GM21619 (cell line): ENCODE results near the gene RAB11FIP3.

ENCODE experiments used
- ATAC-seq: cut with Tn5 transposase; IDR thresholded peaks from one replicate; pipeline ENCODE4 v1.9.1; 2021; ENCODE audit not compliant: unreplicated experiment

RAB11FIP3 gene

DNA sequence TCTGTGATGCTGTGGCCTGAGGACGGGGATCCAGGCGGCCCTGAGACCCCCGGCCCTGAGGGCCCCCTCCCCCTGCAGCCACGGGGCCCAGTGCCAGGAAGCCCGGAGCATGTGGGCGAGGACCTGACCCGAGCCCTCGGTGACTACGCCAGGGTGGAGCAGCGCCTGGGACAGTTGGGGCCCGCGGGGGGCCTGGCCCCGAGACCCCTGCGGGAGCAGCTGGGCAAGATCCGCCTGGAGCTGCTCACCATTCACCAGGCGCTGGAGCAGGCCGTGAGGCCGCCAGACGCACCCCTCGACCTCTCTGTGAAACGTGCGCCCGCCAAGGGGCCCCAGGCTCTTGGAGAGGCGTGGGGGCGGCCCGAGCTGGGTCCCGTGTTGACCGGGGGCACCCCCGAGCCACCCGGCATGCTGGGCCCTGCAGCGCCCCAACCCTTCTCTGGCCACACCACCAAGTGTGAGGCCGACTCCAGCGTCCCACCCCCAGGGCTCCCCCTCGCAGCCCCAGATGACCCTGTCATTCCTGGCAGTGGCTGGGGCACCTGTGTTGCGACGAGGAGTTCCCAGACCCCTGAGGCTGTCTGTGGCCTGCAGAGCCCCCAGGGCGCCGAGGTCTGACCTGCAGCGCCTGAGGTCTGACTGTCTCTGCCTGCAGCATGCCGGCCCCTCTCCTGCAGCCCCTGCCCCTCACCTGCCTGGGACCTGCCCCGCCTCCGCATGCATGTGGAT, 139.4 kb downstream of the RAB11FIP3 start:
- no peak for ATAC-seq

DNA sequence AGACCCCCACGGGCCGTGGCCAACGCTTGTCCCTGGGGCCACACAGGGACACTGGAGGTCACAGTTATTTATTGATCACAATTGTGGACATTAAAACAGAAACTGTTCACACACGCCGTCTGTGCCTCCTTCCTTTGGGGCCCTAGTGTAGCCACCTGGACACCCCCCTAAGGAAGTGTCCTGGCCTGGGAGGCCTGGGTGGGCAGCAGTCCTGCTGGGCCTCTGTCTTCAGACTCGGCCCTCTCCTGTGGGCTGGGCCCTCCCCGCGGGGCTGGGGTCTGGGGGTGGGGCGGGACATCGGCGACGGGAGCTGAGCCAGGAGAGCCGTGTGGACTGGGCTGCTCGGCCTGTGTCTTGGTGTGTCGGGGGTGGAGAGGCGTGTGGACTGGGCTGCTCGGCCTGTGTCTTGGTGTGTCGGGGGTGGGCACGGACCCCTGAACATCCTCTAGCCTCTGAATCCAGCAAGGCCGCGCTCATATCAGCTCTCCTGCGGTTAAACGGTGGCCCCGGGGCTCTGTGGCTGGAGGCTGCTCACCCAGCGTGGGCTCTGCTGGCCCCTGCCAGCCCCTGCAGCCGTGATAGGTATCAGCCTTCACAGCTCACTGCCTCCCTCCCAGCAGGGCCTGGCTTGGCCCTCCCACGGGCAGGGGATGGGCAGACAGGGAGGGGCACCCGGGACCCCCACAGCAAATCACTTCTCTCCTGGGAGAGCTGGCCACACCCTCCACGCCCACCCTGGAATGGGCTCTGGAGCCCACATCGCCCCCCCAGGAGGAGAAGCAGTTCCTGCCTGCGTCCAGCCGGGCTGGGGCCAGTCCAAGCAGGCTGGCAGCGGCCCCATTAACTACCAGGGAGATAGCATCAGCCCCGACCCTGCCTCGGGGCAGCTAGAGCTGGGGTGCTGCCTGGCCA, 140.2 kb downstream of the RAB11FIP3 start:
- no peak for ATAC-seq

DNA sequence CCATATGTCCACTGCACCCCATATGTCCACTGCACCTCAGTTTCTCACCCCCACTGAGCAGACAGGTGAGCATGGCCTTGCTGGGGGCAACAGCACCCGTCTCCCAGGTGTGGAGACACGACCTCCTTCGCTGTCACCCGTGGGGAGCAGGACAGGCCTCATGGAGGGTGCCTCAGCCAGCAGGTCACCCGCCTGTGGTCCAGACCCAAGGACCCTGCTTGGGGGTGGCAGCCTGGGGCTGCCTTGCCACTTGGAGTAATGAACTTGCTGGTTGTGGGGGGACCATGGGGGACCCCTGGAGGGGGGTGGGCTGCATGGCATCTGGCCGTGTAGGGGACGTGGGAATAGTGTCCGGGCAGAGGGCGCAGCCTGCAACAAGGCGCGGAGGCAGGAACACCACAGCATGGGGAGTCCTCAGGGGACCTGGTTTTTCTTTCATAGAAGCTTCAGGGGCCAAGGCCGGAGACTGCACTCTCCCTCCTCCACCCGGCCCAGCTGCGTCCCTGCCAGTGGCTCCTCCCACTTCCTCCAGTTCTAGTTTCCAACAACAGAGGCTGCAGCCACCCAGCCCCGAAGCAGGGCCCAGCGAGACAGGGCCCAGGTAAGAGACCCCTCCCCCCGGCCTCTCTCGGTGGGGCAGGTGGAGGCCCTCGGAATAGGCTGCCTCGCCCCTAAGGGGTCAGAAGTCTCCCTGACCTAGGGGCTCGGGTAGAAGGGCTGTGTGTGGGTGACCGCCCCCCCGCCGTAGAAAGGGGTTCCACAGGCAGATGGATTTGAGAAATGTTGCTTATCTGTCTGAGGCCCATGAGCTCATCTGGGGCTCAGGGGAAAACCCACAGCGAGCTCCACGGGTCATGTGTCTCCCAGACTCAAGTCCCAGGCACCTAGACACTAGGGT, 141.3 kb downstream of the RAB11FIP3 start, which contains the start of gene NHLRC4:
TSS of gene NHLRC4 (plus strand) at position 531 of the 898 bp plus-strand sequence. CDS start 1,043 bp downstream, outside the sequence.
- ATAC-seq, result no peak

DNA sequence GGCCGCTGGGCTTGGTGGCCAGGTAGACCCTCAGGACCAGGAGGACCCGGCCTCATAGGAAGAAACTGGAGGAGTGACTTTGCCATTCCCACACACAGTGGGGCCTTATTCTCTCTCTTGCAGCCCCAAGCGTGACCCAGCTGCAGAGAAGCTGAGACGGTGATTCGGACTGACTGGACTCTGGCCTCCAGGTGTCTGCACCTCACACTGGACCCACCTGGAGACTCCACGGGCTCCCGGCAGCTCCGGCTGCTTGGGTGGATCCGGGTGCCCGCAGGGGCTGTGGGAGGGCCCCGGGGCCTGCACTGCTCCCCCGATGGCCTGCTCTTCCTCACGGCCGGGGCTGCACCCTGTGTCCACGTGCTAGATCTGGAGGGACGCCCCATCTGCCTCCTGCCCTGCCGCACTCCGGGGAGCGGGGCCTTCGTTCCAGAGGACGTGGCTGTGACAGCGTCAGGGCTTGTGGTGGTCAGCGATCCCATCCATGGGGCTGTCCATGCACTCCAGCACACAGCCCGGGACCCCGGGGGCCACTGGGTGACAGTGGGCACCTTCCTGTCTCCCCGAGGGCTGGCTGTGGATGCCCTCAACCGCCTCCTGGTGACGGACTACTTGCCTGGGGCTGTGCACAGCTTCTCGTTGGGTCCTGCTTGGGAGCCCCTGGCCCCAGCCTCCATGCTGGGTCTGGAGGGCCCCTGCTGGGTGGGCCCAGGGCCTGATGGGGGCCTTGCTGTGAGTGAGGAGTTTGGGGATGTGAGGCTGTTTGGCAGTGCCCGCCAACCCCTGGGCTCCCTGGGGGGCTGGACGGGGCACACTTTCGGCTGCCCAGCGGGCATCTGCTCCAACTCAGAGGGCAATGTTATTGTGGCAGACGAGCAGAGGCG, 142.2 kb downstream of the RAB11FIP3 start:
- no peak for ATAC-seq

DNA sequence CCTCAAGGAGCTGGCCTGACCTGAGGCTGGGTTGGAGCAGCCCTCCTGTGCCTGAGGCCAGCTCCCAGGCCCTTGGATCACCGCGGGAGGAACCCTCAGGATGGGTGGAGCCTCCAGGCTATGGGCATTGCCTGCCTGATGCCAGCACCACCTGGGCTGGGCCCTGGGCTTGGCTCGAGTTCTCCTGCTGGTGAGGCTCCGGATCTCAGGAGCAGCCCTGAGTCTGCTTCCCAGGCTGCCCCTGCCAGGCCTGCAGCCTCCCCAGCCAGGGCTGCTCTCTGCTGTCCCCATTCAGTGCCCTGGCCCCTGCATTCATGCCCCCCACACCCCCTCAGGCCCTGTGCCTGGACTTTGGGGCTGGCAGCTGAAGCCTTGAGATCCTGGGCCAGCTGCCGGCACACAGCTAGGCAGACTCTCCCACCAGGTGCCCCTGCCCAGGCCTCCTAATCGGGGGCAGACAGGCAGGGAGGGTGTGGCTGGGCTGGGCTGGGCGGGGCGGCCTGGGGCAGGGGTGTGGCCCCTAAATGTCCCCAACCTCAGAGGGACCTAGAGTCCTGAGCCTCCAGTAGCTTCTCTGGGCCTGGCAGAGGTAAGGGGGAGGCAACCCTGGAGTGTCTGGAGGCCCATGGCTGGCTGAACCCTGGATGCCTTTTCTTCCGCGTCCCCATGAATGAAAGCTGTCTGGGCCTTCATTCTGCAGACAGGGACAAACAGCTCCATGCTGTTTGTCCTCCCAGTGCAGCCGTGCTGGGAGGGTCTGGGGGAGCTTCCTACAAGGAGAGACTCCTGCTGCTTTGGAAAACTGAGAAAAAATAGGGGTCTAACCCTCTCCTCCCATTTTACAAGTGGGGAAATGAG, 143.2 kb downstream of the RAB11FIP3 start:
- no peak for ATAC-seq

DNA sequence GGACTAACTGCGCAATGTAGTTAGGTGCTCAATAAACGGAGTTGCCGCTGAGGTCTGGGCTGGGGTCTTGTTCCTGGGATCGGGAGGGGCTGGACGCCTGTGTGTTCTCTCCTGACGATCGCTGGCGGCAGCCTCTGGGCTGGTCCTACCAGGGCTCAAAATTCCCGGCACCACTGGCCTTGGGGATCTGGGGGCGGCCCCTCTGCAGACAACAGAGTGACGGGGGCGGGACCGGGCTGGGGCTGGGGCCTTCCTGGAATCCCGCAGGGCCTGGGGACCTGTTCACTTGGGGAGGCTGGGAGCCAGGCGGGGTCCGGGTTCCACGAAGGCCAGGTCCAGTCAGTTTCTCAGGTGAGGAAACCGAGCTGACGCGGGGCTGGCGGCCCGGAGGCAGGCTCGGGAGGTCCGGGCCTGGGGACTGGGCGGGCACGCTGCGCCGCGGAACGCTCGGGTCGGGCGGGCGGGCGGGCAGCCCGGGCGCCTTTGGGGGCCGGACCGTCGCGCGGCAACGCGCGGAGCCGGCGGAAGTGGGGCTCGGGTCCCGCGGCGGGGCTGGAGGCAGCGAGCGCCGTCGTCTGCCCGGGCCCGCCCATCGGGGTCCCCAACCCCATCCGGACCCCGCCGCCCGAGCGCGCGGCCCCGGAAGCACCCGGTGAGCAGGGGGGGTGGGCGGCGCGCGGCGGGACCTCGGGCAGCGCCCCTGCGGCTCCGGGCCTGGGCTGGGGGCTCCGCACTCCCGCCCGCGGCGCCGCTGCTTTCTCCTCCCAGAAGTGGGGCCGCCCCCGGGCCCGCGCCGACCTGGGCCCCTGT, 144.2 kb downstream of the RAB11FIP3 start, which contains the start of gene PIGQ:
TSS of gene PIGQ (plus strand) at position 524 of the 810 bp plus-strand sequence. CDS start 4,107 bp downstream, outside the sequence.
- no peak for ATAC-seq
